ENCODE results near the gene NEIL3. TPM values are rescaled to one million over a fixed set of nuclear protein-coding genes. Genes with fewer than 3 reads are reported as not detected.
A peak's percentile ranks its signal among the peaks of the same experiment; 100 is the strongest.

Gene NEIL3
- total RNA-seq, 1 donor from 2014 or later = 6.6 TPM

- no peak for DNase-seq (ENCODE audit: low spot score, unreplicated experiment)
- no peaks in the 10 kb centered on the region for H3K9me3 Mint-ChIP-seq (ENCODE audit: low read depth)
- no peaks in the 10 kb centered on the region for H3K4me1 Mint-ChIP-seq (ENCODE audit: low read depth)
- no peak overlapping the region for H3K4me3 Mint-ChIP-seq (ENCODE audit: low read depth)
- H3K27me3 Mint-ChIP-seq = no peaks in the 10 kb centered on the region
- TF ChIP-seq CTCF (IDR thresholded peaks at IDR 0.05; ENCODE audit: unreplicated experiment) = no peak
- peaks cover 3% of the 10 kb centered on the region for H3K36me3 Mint-ChIP-seq (ENCODE audit: insufficient read depth)
- no peak overlapping the region for H3K27ac Mint-ChIP-seq
Measured at GRCh38 chr4:177356921-177357320, 47.2 kb downstream of the NEIL3 start.

- peak; percentile 37 for TF ChIP-seq CTCF (IDR thresholded peaks at IDR 0.05; ENCODE audit: unreplicated experiment)
- Mint-ChIP-seq H3K27me3 (no peaks in the 10 kb centered on the region), H3K36me3 (ENCODE audit: insufficient read depth) (peaks cover 4% of the 10 kb centered on the region), H3K27ac (no peak overlapping the region), H3K9me3 (ENCODE audit: low read depth) (no peaks in the 10 kb centered on the region), H3K4me1 (ENCODE audit: low read depth) (no peaks in the 10 kb centered on the region), H3K4me3 (ENCODE audit: low read depth) (no peak overlapping the region)
- no peak for DNase-seq (ENCODE audit: low spot score, unreplicated experiment)
Measured at GRCh38 chr4:177367336-177367735, 57.7 kb downstream of the NEIL3 start.

- H3K27me3 Mint-ChIP-seq = peaks cover 7% of the 10 kb centered on the region
- no peaks in the 10 kb centered on the region for H3K36me3 Mint-ChIP-seq (ENCODE audit: insufficient read depth)
- no peaks in the 10 kb centered on the region for H3K4me1 Mint-ChIP-seq (ENCODE audit: low read depth)
- no peak overlapping the region for H3K4me3 Mint-ChIP-seq (ENCODE audit: low read depth)
- H3K27ac Mint-ChIP-seq = no peak overlapping the region
- no peaks in the 10 kb centered on the region for H3K9me3 Mint-ChIP-seq (ENCODE audit: low read depth)
- no peak for TF ChIP-seq CTCF (IDR thresholded peaks at IDR 0.05; ENCODE audit: unreplicated experiment)
- no peak for DNase-seq (ENCODE audit: low spot score, unreplicated experiment)
Measured at GRCh38 chr4:177369372-177369771, 59.7 kb downstream of the NEIL3 start.

GRCh38 chr4:177371461-177371860 is 61.8 kb downstream of the NEIL3 start:
- no peaks in the 10 kb centered on the region for H3K36me3 Mint-ChIP-seq (ENCODE audit: insufficient read depth)
- no peaks in the 10 kb centered on the region for H3K9me3 Mint-ChIP-seq (ENCODE audit: low read depth)
- H3K27ac Mint-ChIP-seq = no peak overlapping the region
- H3K4me3 Mint-ChIP-seq (ENCODE audit: low read depth) = no peak overlapping the region
- peaks cover 12% of the 10 kb centered on the region for H3K4me1 Mint-ChIP-seq (ENCODE audit: low read depth)
- H3K27me3 Mint-ChIP-seq = peaks cover 11% of the 10 kb centered on the region
- DNase-seq (ENCODE audit: low spot score, unreplicated experiment) = no peak
- TF ChIP-seq CTCF (IDR thresholded peaks at IDR 0.05; ENCODE audit: unreplicated experiment) = no peak

GRCh38 chr4:177374966-177375365 is 65.3 kb downstream of the NEIL3 start:
- DNase-seq (ENCODE audit: low spot score, unreplicated experiment) = no peak
- Mint-ChIP-seq H3K27me3 (peaks cover 21% of the 10 kb centered on the region), H3K36me3 (ENCODE audit: insufficient read depth) (no peaks in the 10 kb centered on the region), H3K9me3 (ENCODE audit: low read depth) (no peaks in the 10 kb centered on the region), H3K4me3 (ENCODE audit: low read depth) (no peak overlapping the region), H3K4me1 (ENCODE audit: low read depth) (peaks cover 12% of the 10 kb centered on the region), H3K27ac (no peak overlapping the region)
- no peak for TF ChIP-seq CTCF (IDR thresholded peaks at IDR 0.05; ENCODE audit: unreplicated experiment)

Data from progenitor cell of endocrine pancreas (in vitro differentiated cells).